ENCODE data around the gene LRP5.
"Not testable (repeated sequence)": the region's sequence is repeated elsewhere in the genome, so short reads cannot be mapped to it uniquely, and the experiment has no call there.

The LRP5 gene

DNA sequence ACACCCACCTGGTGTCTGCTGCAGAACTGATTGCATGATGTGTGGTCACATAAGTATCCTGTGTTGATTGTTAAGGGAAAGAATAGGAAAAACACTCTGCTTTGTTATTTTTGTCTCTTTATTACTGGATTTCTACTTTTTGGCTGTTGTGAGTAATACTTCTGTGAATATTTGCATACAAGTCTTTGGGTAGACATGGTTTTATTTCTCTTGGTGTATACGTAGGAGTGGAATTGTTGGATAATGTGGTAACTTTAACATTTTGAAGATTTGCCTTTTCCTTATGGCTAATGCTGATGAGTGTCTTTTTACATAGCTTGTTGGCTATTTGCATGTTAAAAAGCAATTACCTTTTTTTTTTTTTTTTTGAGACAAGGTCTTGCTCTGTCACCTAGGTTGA is 161.3 kb downstream of the LRP5 start:
- DNase-seq (ENCODE audit: low read depth, low spot score), result no peak
- H3K27ac ChIP-seq, result no peak overlapping the region

GRCh38 chr11:68475626-68476025 is 163.2 kb downstream of the LRP5 start:
- DNase-seq (ENCODE audit: low read depth, low spot score); H3K27ac ChIP-seq: not testable (repeated sequence)

GRCh38 chr11:68479390-68479789 is 167.0 kb downstream of the LRP5 start:
- H3K27ac ChIP-seq, result no peak overlapping the region
- no peak for DNase-seq (ENCODE audit: low read depth, low spot score)

DNA sequence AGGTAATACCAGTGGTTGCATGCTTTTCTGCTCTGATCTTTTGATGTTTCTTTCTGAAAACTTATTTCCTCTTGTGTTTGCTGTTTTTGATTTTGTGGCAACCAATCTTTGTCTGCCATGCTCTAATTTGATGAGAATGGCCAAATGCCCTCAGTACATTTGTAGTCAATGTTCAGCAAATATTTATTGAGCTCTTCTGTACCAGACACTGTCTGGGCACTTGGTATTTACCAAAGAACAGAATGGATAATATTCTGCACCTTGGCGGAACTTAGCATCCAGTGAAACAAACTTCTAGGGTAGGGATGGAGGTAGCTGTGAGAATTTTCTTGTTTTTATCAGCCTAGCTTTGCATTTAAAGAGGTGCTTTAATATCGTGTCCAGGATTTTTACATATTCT is 167.8 kb downstream of the LRP5 start:
- no peak overlapping the region for H3K27ac ChIP-seq
- DNase-seq (ENCODE audit: low read depth, low spot score), result no peak

- no peak overlapping the region for H3K27ac ChIP-seq
- no peak for DNase-seq (ENCODE audit: low read depth, low spot score)
Observed at GRCh38 chr11:68480852-68481510, 168.6 kb downstream of the LRP5 start.

- DNase-seq (ENCODE audit: low read depth, low spot score), result no peak
- no peak overlapping the region for H3K27ac ChIP-seq
Observed at GRCh38 chr11:68481579-68482240, 169.3 kb downstream of the LRP5 start.

DNA sequence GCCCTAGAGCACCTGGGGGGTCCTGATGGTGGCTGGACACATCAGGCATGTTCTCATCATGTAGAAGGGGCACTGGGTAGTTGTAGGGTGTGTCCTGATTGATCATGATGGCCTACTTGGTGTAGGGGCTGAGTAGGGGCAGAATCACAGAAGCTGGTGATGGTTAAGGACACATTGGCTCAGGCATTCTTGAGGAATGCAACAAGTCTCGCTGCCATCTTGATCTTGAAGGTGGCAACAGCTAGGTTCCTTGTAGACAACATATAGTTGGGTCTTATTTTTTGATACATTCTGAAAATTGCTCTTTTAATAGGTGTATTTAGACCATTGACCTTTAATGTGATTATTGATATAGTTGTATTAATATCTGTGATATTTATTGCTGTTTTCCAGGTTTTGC is 176.2 kb downstream of the LRP5 start:
- peak overlapping the region; percentile 27 for H3K27ac ChIP-seq
- DNase-seq (ENCODE audit: low read depth, low spot score), result no peak

GRCh38 chr11:68495220-68495729 is 182.9 kb downstream of the LRP5 start:
- no peak for DNase-seq (ENCODE audit: low read depth, low spot score)
- no peak overlapping the region for H3K27ac ChIP-seq

DNA sequence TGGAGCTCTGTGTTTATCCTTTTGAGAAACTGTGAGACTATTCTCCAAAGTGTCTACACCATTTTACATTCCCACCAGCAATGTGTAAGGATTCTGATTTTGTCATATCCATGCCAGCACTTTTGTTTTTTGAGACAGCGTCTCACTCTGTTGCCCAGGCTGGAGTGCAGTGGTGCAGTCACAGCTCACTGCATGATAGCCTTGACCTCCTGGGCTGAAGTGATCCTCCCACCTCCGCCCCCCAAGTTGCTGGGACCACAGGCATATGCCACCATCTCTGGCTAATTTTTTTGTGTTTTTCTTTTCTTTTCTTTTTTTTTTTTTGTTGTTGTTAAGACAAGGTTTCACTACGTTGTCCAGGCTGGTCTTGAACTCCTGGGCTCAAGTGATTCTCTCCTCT is 183.5 kb downstream of the LRP5 start:
- H3K27ac ChIP-seq, result no peak overlapping the region
- no peak for DNase-seq (ENCODE audit: low read depth, low spot score)

DNA sequence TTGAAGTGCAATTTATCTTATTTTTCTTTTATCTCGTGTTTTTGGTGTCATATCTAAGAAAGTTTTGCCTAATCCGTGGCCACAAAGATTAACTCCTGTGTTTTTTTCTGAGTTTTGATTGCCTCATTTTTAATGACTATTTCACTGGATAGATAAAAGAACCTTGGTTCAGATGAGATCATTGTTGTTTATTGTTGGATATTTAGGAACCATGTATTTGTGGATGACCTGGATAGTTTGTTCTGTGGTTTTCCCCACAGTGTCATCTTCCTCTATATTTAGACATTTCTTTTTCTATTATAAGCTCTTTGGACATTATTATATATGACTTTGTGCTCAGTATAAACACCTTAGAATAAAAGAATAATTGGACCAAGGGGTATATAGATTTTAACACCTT is 185.4 kb downstream of the LRP5 start:
- no peak for DNase-seq (ENCODE audit: low read depth, low spot score)
- H3K27ac ChIP-seq, result no peak overlapping the region

DNA sequence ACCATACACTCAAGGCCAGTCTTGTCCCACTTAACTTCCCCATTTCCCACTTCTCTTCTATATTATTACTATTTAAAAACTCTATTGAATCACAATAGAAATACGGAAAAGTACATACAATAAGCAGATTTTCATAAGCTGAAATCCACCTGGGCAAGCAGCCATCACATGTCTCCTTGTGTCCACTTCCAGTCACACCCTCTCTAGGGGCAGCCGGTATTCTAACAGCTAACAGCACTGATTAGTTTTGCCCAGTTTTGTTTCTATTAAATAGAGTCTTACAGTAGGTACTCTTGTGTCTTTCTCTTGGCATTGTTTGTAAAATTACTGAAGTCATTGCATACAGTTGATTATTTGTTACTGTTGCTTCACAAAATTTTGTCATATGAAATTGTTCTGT is 185.9 kb downstream of the LRP5 start:
- no peak for DNase-seq (ENCODE audit: low read depth, low spot score)
- no peak overlapping the region for H3K27ac ChIP-seq

Measured in epithelial cell of prostate (primary cell).